Mucosa of rectum (tissue), 2 donors: ENCODE results near the gene TMCC2.

ENCODE experiments used
- H3K27ac ChIP-seq, 2 donors: one replicate each; pipeline ENCODE4 v1.7.0; 2013; ENCODE audit warnings: inconsistent platforms in 2 of 2, low read depth in 2 of 2, low read length in 2 of 2
- H3K27me3 ChIP-seq, 2 donors: one replicate each; pipeline ENCODE4 v1.7.0; 2013; ENCODE audit warnings: low read length in 2 of 2; ENCODE audit not compliant: control insufficient read depth in 2 of 2, insufficient read depth in 2 of 2
- H3K36me3 ChIP-seq, 2 donors: one replicate each; pipeline ENCODE4 v1.7.0; 2013; ENCODE audit warnings: low read length in 2 of 2; ENCODE audit not compliant: control insufficient read depth in 2 of 2, insufficient read depth in 2 of 2
- H3K4me1 ChIP-seq, 2 donors: one replicate each; pipeline ENCODE4 v1.7.0; 2013; ENCODE audit warnings: low read length in 2 of 2, mild to moderate bottlenecking in 1 of 2; ENCODE audit not compliant: control insufficient read depth in 2 of 2, insufficient read depth in 2 of 2
- H3K4me3 ChIP-seq, 2 donors: one replicate each; pipeline ENCODE4 v1.7.0; 2013; ENCODE audit warnings: low read length in 2 of 2
- H3K9ac ChIP-seq, 2 donors: one replicate each; pipeline ENCODE4 v1.7.0; 2013; ENCODE audit warnings: low read length in 2 of 2, low read depth in 1 of 2, mild to moderate bottlenecking in 1 of 2
- H3K9me3 ChIP-seq, 2 donors: one replicate each; pipeline ENCODE4 v1.7.0; 2013; ENCODE audit warnings: low read length in 2 of 2; ENCODE audit not compliant: control insufficient read depth in 2 of 2
- donor health status: healthy.
- donor health status: Normal muscosa, but diverticular disease.

The TMCC2 gene

DNA sequence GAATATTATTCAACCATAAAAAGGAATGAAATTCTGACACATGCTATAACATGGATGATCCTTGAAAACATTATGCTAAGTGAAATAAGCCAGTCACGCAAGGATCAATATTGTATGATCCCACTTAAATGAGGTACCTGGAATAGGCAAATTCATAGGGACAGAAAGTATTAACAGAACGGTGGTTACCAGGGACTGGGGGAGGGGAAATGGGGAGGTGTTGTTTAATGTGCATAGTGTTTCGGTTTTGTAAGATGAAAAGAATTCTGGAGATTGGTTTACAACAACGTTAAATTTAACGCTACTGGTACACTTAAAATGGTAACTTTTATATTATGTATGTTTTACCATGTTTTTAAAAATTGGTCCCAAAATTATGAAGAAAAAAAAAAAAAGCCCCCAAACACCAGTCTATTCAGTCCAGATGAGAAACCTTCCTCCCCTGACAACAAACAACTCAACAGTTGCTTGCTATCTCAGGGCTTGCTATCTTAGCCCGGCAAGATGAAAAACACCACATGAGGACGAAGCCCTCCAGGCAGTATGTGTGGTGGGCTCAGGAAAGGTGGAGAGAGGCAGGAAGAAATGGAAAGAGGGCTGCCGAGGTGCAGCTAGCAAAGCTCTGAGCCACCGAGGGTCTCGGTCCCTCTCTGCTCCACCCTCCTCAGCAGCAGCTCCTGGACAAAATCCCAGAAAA is 85.3 kb downstream of the TMCC2 start:
- H3K9me3 ChIP-seq: no peaks in the 10 kb centered on the region
- H3K36me3 ChIP-seq: peaks cover 31 to 39% of the 10 kb centered on the region in 2 donors
- peak overlapping the region; percentile 45 to 63 for H3K9ac ChIP-seq
- peaks cover 70 to 85% of the 10 kb centered on the region in 2 donors for H3K4me1 ChIP-seq
- H3K4me3 ChIP-seq: peak overlapping the region in 1 of 2 donors; percentile 61
- peak overlapping the region; percentile 61 to 85 for H3K27ac ChIP-seq
- no peaks in the 10 kb centered on the region for H3K27me3 ChIP-seq

DNA sequence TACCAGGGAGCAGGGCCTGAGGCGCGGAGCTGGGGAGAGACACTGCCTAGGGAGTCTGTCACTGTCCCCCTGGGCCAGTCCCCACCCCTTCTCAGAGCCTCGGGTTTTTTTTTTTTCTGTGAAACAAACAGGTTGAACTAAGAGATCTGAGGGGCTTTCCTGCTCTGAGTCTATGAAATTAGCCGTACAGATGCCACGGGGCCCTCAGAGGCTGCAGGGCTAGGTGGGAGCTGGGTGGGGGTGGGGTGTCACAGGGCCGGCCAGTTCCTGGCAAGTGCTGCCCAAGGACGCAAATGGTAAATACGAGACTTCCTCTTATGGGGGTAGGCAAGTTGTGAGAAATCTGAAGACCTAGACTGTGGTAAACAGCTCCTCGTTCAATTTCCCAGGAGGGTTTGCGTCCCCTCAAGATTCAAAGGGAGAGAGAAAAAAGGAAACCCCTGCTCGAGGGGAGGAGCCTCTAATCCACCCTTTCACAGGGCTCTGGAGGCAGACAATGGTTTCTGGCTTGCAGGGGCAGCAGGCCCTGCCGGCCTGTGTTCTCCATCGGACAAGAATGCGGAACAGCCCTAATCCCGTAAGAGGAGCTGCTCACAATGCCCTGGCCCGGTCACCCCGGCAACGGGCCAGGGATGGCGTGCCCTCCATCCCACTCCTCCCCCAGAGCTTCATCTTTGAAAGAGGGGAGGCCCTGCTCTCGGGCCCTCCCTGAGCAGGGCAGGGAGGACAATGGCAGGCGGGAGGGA is 86.0 kb downstream of the TMCC2 start:
- H3K4me3 ChIP-seq: peak overlapping the region in 1 of 2 donors; percentile 61
- peaks cover 24 to 32% of the 10 kb centered on the region in 2 donors for H3K36me3 ChIP-seq
- H3K4me1 ChIP-seq: peaks cover 70 to 85% of the 10 kb centered on the region in 2 donors
- H3K9ac ChIP-seq: peak overlapping the region; percentile 48 to 63
- H3K27me3 ChIP-seq: no peaks in the 10 kb centered on the region
- no peaks in the 10 kb centered on the region for H3K9me3 ChIP-seq
- H3K27ac ChIP-seq: peak overlapping the region; percentile 61 to 85

DNA sequence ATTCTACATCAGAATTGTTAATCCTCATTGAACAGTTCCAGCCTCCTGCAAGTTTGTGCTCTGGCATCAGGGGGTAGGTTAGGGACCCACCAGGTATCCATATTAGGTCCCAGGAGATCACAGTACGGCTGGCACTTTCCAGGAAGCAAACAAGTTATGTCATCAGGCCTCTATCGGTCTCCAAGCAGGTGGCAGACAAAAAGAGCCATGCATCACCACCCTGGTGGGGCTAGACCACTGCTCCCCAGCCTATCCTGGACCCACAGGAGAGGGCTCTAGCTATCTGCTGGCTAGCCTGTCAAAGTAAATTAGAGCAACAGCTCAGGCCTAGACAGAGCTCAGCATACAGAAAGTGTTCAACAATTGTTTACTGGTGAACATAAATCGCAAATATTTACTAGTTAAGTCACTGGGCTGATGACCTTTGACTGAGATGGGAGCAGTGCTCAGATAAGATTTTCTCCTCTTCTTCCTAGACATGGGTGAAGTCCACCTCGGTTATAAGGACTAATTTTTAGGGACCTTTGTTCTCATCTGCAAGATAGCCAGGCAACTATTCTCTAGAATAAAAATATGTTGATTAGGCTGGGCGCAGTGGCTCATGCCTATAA is 87.4 kb downstream of the TMCC2 start:
- Histone ChIP-seq H3K36me3 (peaks cover 16 to 21% of the 10 kb centered on the region in 2 donors), H3K9ac (no peak overlapping the region), H3K4me1 (peaks cover 70 to 88% of the 10 kb centered on the region in 2 donors), H3K27ac (peak overlapping the region; percentile 36 to 64), H3K9me3 (no peaks in the 10 kb centered on the region), H3K27me3 (no peaks in the 10 kb centered on the region), H3K4me3 (peak overlapping the region in 1 of 2 donors; percentile 33)

DNA sequence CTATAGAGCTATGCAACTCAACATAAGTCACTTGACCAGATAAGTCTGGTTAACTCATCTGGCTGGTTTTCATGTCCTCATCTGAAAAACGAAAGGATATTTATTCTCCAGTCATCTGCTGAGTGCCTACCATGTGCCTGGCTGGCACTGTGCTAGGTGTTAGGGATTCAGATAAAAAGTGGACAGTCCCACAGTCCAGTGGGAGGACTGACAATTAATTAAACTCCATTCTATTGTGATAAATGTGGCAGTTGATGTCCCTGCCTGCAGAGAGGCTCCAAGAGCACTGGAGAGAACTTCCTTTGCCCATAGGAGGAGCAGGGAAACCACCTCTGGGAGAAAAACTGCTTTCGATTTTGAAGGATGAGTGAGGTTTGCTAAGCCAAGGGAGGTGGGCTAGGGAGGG is 88.4 kb downstream of the TMCC2 start:
- peak overlapping the region in 1 of 2 donors; percentile 34 for H3K9ac ChIP-seq
- peak overlapping the region; percentile 85 to 93 for H3K27ac ChIP-seq
- H3K4me3 ChIP-seq: peak overlapping the region in 1 of 2 donors; percentile 99
- peaks cover 69 to 79% of the 10 kb centered on the region in 2 donors for H3K4me1 ChIP-seq
- H3K36me3 ChIP-seq: peaks cover 6 to 11% of the 10 kb centered on the region in 2 donors
- no peaks in the 10 kb centered on the region for H3K9me3 ChIP-seq
- no peaks in the 10 kb centered on the region for H3K27me3 ChIP-seq

DNA sequence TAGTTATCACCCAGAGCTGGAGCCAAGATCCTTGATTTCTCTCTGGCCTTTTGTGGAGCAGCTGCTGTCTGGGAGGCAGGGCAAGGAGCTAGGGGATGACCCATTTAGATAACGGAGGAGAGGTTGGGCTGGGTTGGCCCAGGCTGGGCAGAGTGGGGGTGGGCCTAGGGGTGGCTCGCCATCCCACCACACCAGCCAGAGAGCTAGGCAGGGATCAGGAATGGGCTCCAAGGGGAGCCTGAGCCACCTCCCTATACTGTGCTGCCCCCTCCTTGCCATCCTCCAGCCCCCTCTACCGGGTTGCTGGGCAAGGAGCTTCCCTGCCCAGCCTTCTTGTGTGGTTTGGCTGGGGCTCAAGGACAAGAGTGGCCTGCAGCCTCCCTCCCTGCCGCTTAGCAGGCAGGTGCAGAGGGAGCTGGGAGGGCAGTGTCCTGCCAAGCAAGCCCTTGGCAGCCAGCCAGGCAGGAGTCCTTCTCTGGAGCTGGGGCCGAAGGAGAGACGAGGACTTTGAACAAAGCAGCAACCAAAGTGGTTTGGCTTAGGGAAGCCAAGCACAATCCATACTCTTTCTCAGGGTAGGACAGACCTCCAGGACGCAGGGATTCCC is 89.7 kb downstream of the TMCC2 start:
- H3K4me1 ChIP-seq: peaks cover 71 to 73% of the 10 kb centered on the region in 2 donors

DNA sequence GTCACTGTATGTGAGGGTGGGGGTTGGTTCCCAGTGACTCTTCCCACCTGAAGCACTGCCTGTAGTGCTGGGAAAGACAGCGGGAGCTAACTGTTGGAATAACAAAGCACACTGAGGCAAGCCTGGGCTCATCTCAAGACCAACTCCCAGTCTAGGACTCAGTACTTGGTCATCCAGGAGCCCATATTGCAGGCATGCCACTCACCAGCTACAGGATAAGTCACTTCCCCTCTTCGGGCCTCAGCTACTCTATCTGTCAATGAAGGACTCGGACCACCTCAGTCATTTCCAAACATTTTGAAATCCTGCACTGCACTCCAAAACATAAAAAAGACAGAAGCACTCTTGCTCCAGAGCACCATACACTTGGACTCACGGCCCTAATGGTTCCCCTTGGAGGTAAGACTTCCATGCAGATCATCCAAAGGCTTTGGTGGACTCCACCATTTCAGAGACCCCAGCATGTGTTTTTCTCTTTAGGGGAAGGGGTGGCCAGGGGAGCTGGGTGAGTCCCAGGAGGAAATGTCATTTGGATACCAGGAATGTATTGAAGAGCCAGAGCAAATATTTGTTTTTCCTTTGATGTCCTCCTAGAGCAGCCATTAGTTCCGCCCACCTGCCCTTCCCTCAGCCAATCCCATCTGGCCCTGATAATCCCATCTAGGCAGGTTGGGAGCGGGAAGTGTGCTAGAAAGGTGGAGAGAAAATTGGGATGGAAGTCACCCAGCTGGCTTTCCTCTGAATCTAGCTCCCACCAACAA is 90.7 kb downstream of the TMCC2 start:
- peak overlapping the region; percentile 68 to 99 for H3K4me3 ChIP-seq
- no peaks in the 10 kb centered on the region for H3K27me3 ChIP-seq
- H3K9me3 ChIP-seq: no peaks in the 10 kb centered on the region
- H3K9ac ChIP-seq: peak overlapping the region; percentile 41 to 48
- H3K36me3 ChIP-seq: no peaks in the 10 kb centered on the region
- peaks cover 63 to 69% of the 10 kb centered on the region in 2 donors for H3K4me1 ChIP-seq
- peak overlapping the region; percentile 85 to 93 for H3K27ac ChIP-seq

More for the DNA sequence above, 89.7 kb downstream of the TMCC2 start:
- Histone ChIP-seq H3K36me3 (no peaks in the 10 kb centered on the region), H3K27ac (peak overlapping the region; percentile 85 to 93), H3K9ac (peak overlapping the region in 1 of 2 donors; percentile 48), H3K27me3 (no peaks in the 10 kb centered on the region), H3K4me3 (peak overlapping the region; percentile 68 to 99), H3K9me3 (no peaks in the 10 kb centered on the region)

DNA sequence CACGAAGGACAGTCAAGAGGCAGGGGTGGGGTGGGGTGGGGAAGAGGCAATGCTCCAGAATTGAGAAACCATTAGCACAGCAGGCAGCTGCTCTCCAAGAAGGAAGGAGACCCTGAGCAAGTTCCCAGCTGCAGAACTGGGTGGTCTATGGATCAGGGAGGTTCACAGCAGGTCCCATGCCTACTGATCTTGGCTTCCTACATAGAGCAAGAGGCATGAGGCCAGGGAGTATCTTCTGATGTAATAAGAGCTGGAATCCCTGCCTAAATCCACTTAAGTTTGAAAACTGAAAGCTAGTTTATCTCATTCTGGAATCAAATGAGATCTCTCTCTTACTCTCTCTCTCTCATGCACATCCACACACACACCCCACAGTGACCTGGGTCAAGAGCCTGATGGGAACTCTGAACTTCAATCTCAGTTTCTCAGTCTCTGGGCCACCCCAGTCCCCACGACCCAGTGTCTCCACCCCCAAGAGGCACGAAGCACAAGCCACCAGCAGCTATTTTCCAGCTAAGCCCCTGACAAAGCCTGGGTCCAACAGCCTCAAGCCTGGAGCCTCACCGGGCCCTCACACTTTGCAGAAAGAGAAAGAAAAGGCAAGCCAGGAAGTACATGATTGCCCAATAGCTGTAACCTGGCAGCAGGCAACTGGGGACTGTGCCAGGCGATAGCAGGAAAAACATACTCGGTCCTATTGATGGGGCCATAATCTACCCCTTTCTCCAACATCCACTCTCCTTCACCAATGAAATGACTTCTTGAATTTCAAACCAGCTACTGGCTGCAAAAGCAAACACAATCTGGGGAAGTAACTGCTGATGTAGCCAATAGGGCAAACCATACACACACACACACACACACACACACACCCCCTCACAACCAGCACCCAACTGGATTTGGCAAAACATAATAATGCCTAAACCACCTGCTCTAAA is 91.6 kb downstream of the TMCC2 start:
- Histone ChIP-seq H3K27ac (peak overlapping the region; percentile 85 to 93), H3K4me1 (peaks cover 53 to 60% of the 10 kb centered on the region in 2 donors), H3K4me3 (peak overlapping the region; percentile 68 to 99)

DNA sequence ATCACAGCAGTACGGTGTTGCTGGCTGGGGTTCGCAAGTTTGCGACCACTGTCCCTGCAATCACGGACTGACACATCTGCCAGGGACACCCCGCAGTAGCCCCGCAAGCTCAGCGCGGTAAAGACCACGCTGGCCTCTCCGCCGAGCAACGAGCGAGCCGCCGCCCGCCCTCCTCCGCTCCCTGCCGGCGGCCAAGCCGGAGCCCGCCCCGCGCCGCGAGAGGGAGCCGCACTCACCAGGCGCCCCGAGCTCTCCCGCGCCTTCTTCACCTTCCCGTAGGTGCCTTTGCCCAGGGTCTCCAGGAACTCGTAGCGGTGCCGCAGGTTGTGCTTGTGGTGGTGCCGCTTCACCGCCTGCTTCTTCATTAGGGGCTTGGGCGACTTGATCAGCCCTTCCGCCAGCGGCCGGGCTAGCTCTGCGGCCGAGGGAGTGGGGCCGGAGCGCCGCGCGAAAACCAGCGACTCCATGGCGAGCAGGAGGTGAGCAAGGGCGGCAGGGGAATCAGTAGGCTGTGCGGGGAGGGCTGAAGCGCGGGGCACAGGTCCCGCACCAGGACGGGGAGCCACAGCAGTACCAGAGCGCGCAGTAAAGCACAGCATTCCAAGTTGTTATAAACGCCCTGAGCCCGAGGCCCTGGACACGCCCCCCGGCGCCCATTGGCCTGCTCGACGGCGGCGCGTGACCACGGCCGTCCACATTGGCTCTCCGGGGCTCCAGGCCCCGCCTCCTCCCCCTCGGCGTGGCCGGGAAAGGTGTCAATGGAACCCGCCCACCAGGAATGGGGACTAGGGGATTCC is 93.6 kb downstream of the TMCC2 start, which contains the start of gene NUAK2:
NUAK2 (minus strand) TSS at position 584 of the 797 bp plus-strand sequence; CDS start at position 467, 117 bp downstream.
- H3K27me3 ChIP-seq: no peaks in the 10 kb centered on the region
- peak within 1 kb of the TSS; percentile 96 to 99 for H3K4me3 ChIP-seq
- peak within 1 kb of the TSS; percentile 85 to 93 for H3K27ac ChIP-seq
- peak within 1 kb of the TSS; percentile 93 to 95 for H3K9ac ChIP-seq
- H3K4me1 ChIP-seq: peaks cover 40 to 43% of the 10 kb centered on the region in 2 donors
- no peaks in the 10 kb centered on the region for H3K36me3 ChIP-seq
- H3K9me3 ChIP-seq: no peaks in the 10 kb centered on the region

More for the DNA sequence above, 91.6 kb downstream of the TMCC2 start:
- Histone ChIP-seq H3K36me3 (no peaks in the 10 kb centered on the region), H3K9me3 (no peaks in the 10 kb centered on the region), H3K9ac (peak overlapping the region; percentile 59 to 60), H3K27me3 (no peaks in the 10 kb centered on the region)
